ENCODE measurements around the gene DIP2C.
"Not testable (repeated sequence)": the region's sequence is repeated elsewhere in the genome, so short reads cannot be mapped to it uniquely, and the experiment has no call there.

The DIP2C gene

DNA sequence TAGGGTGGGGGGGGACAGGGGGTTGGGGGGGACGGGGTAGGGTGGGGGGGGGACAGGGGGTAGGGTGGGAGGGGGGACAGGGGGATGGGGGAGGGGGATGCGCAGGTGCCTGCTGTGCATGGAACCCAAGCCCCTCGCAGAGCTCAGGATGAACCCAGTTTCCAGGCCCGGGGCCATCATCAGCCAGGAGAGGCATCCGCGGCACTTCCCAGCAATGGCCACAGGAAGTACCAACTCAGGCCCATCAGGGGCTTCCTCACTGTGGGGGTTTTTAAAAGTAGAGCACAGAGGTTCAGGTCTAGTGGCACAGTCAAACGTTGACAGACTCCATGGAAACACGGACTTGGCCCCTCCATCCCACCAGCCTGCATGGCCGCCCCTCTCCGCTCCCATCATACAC lies 172.7 kb downstream of the DIP2C start:
- Histone ChIP-seq H3K36me3 (ENCODE audit: control insufficient read depth, insufficient read depth, low read length) (no peaks in the 10 kb centered on the region), H3K9ac (ENCODE audit: low read length) (no peak overlapping the region), H3K4me3 (ENCODE audit: low read length) (no peak overlapping the region), H3K27me3 (ENCODE audit: control insufficient read depth, insufficient read depth, low read length) (no peaks in the 10 kb centered on the region), H3K4me1 (ENCODE audit: control insufficient read depth, insufficient read depth, low read length) (peaks cover 14% of the 10 kb centered on the region), H3K9me3 (ENCODE audit: control insufficient read depth, low read length) (no peaks in the 10 kb centered on the region)

DNA sequence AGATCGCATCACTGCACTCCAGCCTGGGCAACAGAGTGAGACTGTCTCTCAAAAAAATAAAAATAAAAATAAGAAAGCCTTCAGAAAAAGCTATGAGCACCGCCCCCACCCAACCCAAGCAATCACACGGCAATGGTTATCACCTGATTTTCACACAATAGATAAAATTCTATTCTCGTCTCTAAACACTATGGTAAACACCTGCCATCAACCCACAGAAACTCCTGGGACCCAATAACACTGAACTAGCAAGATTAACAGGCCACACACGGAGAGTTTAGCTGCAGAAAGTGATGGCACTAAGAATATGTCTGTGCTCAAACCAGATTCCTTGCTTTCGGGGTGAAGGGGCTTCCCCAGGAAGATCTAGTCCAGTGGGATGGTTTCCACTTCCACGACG lies 173.8 kb downstream of the DIP2C start:
- Histone ChIP-seq H3K4me3 (ENCODE audit: low read length) (no peak overlapping the region), H3K4me1 (ENCODE audit: control insufficient read depth, insufficient read depth, low read length) (peaks cover 25% of the 10 kb centered on the region), H3K9me3 (ENCODE audit: control insufficient read depth, low read length) (no peaks in the 10 kb centered on the region), H3K36me3 (ENCODE audit: control insufficient read depth, insufficient read depth, low read length) (no peaks in the 10 kb centered on the region), H3K9ac (ENCODE audit: low read length) (no peak overlapping the region), H3K27me3 (ENCODE audit: control insufficient read depth, insufficient read depth, low read length) (no peaks in the 10 kb centered on the region)

DNA sequence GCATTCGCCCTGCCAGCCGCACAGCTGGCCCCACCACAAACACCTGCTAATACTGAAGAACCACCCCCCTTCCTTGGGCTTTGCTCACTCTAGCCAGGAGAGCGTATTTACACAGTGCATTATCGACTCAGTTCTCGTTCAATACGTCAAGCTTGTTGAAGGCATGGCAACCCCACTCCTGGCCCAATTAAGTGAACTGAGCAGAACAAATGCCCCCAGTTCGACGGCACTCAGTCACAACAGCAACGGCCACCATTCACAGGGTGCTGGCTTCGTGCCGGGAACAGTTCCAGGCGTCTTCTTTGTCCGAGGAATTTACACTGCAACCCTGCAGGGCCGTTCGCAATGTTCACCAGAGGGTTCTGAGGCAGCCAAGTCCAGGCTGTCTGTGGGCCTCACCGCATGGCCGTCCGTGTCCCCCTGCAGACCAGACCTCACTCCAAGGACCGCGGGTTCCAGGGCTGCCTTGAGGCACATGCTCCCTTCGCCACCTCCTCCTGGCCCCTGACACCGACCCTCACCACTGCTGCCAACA lies 175.3 kb downstream of the DIP2C start:
- Histone ChIP-seq H3K4me1 (ENCODE audit: control insufficient read depth, insufficient read depth, low read length) (peaks cover 29% of the 10 kb centered on the region), H3K9ac (ENCODE audit: low read length) (peak overlapping the region; percentile 51), H3K9me3 (ENCODE audit: control insufficient read depth, low read length) (no peaks in the 10 kb centered on the region), H3K4me3 (ENCODE audit: low read length) (no peak overlapping the region), H3K27me3 (ENCODE audit: control insufficient read depth, insufficient read depth, low read length) (no peaks in the 10 kb centered on the region), H3K36me3 (ENCODE audit: control insufficient read depth, insufficient read depth, low read length) (no peaks in the 10 kb centered on the region)

- Histone ChIP-seq H3K9me3 (ENCODE audit: control insufficient read depth, low read length) (no peaks in the 10 kb centered on the region), H3K9ac (ENCODE audit: low read length) (peak overlapping the region; percentile 51), H3K36me3 (ENCODE audit: control insufficient read depth, insufficient read depth, low read length) (no peaks in the 10 kb centered on the region), H3K4me1 (ENCODE audit: control insufficient read depth, insufficient read depth, low read length) (peaks cover 29% of the 10 kb centered on the region), H3K4me3 (ENCODE audit: low read length) (peak overlapping the region; percentile 35), H3K27me3 (ENCODE audit: control insufficient read depth, insufficient read depth, low read length) (no peaks in the 10 kb centered on the region)
Measured at GRCh38 chr10:513393-513792, 176.1 kb downstream of the DIP2C start.

DNA sequence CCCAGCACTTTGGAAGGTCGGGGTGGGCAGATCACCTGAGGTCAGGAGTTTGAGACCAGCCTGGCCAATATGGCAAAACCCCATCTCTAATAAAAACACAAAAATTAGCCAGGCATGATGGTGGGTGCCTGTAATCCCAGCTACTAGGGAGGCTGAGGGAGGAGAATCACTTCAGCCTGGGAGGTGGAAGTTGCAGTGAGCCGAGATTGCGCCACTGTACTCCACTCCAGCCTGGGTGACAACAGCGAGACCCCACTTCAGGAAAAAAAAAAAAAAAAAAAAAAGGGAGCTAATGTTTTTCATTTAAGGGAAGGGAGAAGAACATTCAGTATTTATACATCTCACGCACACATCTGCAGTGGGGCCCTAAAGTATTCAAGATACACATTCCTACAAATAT lies 176.8 kb downstream of the DIP2C start:
- H3K9ac ChIP-seq (ENCODE audit: low read length); H3K4me3 ChIP-seq (ENCODE audit: low read length); H3K27me3 ChIP-seq (ENCODE audit: control insufficient read depth, insufficient read depth, low read length); H3K36me3 ChIP-seq (ENCODE audit: control insufficient read depth, insufficient read depth, low read length); H3K9me3 ChIP-seq (ENCODE audit: control insufficient read depth, low read length): not testable (repeated sequence)
- H3K4me1 ChIP-seq (ENCODE audit: control insufficient read depth, insufficient read depth, low read length): peaks cover 29% of the 10 kb centered on the region

DNA sequence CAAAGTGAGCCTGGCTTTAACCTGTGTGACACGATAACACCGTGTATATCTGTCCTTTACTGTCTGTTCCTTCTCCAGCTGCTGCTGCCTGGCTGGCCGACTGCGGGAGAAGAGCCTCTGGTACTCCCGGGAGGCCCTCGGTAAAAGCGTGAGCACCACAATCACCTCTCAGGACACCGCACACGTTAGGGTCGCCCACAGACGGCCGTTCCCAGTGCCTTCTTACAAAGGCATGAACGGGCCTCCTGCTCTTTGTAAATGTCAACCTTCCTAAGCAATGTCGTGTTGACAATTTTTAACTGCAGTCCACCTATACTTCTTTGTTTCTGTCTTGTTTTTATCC lies 177.6 kb downstream of the DIP2C start:
- Histone ChIP-seq H3K36me3 (ENCODE audit: control insufficient read depth, insufficient read depth, low read length) (no peaks in the 10 kb centered on the region), H3K4me1 (ENCODE audit: control insufficient read depth, insufficient read depth, low read length) (peaks cover 29% of the 10 kb centered on the region), H3K9me3 (ENCODE audit: control insufficient read depth, low read length) (no peaks in the 10 kb centered on the region), H3K9ac (ENCODE audit: low read length) (no peak overlapping the region), H3K4me3 (ENCODE audit: low read length) (no peak overlapping the region), H3K27me3 (ENCODE audit: control insufficient read depth, insufficient read depth, low read length) (no peaks in the 10 kb centered on the region)

DNA sequence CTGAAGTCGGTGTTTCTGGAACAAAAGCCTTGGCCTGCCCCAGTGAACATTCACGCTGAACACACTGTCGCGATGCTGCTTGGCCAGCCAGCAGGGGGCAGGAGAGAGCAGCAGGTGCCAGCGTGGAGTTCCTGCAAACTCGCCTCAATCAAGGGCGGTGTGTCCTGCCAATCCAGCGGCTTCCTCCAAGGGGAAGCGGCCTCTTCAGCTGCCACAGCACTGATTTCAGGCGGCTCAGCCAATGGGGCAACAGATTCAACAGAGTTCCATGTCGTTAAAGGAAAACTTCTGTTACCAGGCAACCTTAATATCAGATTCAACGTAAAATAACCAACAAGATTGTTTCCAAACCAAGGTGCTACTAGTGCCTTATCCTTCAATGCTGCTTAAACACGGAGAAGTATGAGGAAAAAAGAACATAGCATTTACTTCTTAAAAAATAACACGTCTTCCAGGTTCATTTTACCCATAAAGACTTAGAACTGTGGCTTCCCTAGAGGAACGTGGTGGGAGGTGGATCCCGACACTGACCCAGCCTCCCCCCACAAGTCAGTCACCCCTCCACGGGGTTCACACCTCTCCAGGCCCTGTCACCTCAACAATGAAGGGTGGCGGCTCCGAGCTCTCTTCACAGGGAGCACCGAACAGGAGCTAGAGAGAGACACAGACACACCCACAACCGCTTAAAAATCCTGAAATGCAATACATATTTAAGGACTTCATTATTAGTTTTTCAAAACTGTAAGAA lies 178.2 kb downstream of the DIP2C start:
- no peaks in the 10 kb centered on the region for H3K36me3 ChIP-seq (ENCODE audit: control insufficient read depth, insufficient read depth, low read length)
- H3K9ac ChIP-seq (ENCODE audit: low read length): peak overlapping the region; percentile 18
- H3K4me1 ChIP-seq (ENCODE audit: control insufficient read depth, insufficient read depth, low read length): peaks cover 29% of the 10 kb centered on the region
- no peaks in the 10 kb centered on the region for H3K27me3 ChIP-seq (ENCODE audit: control insufficient read depth, insufficient read depth, low read length)
- H3K4me3 ChIP-seq (ENCODE audit: low read length): no peak overlapping the region
- H3K9me3 ChIP-seq (ENCODE audit: control insufficient read depth, low read length): no peaks in the 10 kb centered on the region

DNA sequence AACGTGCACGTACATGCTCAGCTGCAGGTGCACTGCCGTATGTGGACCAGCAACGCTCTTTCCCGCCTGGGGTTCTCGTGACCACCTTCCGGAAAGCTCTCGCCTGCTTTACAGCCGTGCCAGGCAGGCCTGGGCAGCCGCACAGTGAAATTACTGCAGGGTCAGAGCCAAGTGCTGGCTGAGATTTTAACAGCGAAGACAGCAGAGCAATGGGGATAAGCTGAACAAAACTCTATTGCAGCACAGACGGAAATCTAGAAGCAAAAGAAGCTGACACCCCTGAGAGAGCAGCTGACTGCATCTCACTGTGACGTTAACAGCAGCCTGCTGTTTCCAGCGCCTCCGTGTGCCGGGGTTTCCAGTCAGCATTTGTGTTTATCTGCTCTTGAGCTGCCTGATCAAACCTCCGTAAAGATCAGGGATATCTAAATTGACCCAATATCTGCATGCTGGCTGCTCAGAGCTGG lies 179.0 kb downstream of the DIP2C start:
- Histone ChIP-seq H3K4me3 (ENCODE audit: low read length) (no peak overlapping the region), H3K4me1 (ENCODE audit: control insufficient read depth, insufficient read depth, low read length) (peaks cover 29% of the 10 kb centered on the region), H3K9ac (ENCODE audit: low read length) (peak overlapping the region; percentile 18), H3K36me3 (ENCODE audit: control insufficient read depth, insufficient read depth, low read length) (no peaks in the 10 kb centered on the region), H3K9me3 (ENCODE audit: control insufficient read depth, low read length) (no peaks in the 10 kb centered on the region), H3K27me3 (ENCODE audit: control insufficient read depth, insufficient read depth, low read length) (no peaks in the 10 kb centered on the region)

- Histone ChIP-seq H3K9ac (ENCODE audit: low read length) (no peak overlapping the region), H3K27me3 (ENCODE audit: control insufficient read depth, insufficient read depth, low read length) (no peaks in the 10 kb centered on the region), H3K36me3 (ENCODE audit: control insufficient read depth, insufficient read depth, low read length) (no peaks in the 10 kb centered on the region), H3K4me1 (ENCODE audit: control insufficient read depth, insufficient read depth, low read length) (peaks cover 26% of the 10 kb centered on the region), H3K9me3 (ENCODE audit: control insufficient read depth, low read length) (no peaks in the 10 kb centered on the region), H3K4me3 (ENCODE audit: low read length) (no peak overlapping the region)
Measured at GRCh38 chr10:509361-510102, 179.9 kb downstream of the DIP2C start.

GRCh38 chr10:508726-509125 lies 180.7 kb downstream of the DIP2C start:
- no peak overlapping the region for H3K4me3 ChIP-seq (ENCODE audit: low read length)

DNA sequence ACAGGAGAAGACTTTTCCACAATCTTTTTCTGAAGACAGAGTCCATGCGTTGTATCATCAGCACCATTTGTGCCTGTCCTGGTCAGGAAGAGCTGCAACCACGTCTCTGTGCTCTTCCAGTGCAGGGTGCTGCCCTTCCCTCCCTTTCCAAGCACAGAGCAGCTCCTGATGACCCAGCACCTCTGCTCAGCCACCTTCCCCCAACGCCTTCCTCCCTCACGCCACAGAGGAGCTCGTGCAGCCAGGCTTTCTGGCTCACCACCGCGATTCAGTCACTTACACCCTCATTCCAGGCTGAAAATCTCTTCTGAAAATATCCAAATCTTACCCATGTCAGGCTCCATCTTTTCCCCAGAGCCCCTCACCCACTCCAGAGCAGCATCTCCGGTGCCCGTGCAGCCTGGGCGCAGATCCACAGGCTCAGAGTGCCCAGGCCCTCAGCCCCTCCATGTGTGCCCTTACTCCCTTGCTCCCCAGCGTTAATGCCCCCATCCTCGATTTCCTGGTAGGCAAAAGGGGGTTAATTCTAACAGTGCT lies 181.5 kb downstream of the DIP2C start:
- Histone ChIP-seq H3K27me3 (ENCODE audit: control insufficient read depth, insufficient read depth, low read length) (no peaks in the 10 kb centered on the region), H3K9ac (ENCODE audit: low read length) (no peak overlapping the region), H3K9me3 (ENCODE audit: control insufficient read depth, low read length) (no peaks in the 10 kb centered on the region), H3K4me3 (ENCODE audit: low read length) (no peak overlapping the region), H3K36me3 (ENCODE audit: control insufficient read depth, insufficient read depth, low read length) (no peaks in the 10 kb centered on the region), H3K4me1 (ENCODE audit: control insufficient read depth, insufficient read depth, low read length) (peaks cover 17% of the 10 kb centered on the region)

More at GRCh38 chr10:508726-509125, 180.7 kb downstream of the DIP2C start:
- Histone ChIP-seq H3K9me3 (ENCODE audit: control insufficient read depth, low read length) (no peaks in the 10 kb centered on the region), H3K9ac (ENCODE audit: low read length) (no peak overlapping the region), H3K36me3 (ENCODE audit: control insufficient read depth, insufficient read depth, low read length) (no peaks in the 10 kb centered on the region), H3K4me1 (ENCODE audit: control insufficient read depth, insufficient read depth, low read length) (peaks cover 18% of the 10 kb centered on the region), H3K27me3 (ENCODE audit: control insufficient read depth, insufficient read depth, low read length) (no peaks in the 10 kb centered on the region)

DNA sequence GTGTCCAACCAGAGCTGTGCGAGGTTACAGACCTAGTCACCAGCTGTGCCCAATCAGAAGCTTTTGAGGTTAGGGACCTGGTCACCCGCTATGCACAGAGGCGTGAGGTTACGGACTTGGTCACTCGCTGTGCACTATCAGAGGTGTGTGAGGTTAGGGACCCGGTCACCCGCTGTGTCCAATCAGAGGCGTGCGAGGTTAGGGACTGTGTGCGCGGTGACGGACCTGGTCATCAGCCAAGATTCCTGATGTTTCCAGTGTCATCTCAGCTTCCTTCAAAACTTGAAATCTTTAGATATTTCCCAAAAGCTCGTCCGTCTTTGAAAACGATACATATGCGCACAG lies 182.1 kb downstream of the DIP2C start:
- no peaks in the 10 kb centered on the region for H3K27me3 ChIP-seq (ENCODE audit: control insufficient read depth, insufficient read depth, low read length)
- no peaks in the 10 kb centered on the region for H3K36me3 ChIP-seq (ENCODE audit: control insufficient read depth, insufficient read depth, low read length)
- no peak overlapping the region for H3K9ac ChIP-seq (ENCODE audit: low read length)
- peaks cover 17% of the 10 kb centered on the region for H3K4me1 ChIP-seq (ENCODE audit: control insufficient read depth, insufficient read depth, low read length)
- H3K9me3 ChIP-seq (ENCODE audit: control insufficient read depth, low read length): no peaks in the 10 kb centered on the region
- H3K4me3 ChIP-seq (ENCODE audit: low read length): no peak overlapping the region

Measured in mucosa of stomach (tissue), 1 donor.